Activated CD4-positive, alpha-beta T cell treated with anti-CD3 and anti-CD28 coated beads for 1 hour (primary cell): ENCODE results near the gene KCTD1.

ENCODE experiments used
- DNase-seq: peaks from one replicate; pipeline ENCODE4 v3.0.0-alpha.2; 2020

The KCTD1 gene

DNA sequence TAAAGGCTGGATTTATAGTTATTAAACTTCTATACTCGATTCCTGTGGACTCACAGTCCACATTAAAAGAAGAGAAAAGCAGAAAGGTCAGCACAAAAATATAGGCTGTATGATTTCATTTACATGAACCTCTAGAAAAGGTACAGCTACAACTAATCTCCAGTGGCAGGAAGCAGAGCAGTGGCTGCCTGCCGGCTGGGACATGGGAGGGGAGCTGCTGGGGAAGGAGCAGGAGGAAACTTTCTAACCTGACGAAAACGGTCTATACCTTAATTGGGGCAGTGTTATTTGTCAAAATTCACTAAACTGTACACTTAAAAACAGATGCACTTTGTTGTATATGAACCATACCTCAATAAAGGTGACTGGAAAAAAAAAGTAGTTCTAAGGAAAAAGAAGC lies 26.7 kb downstream of the KCTD1 start:
- no peak for DNase-seq

DNA sequence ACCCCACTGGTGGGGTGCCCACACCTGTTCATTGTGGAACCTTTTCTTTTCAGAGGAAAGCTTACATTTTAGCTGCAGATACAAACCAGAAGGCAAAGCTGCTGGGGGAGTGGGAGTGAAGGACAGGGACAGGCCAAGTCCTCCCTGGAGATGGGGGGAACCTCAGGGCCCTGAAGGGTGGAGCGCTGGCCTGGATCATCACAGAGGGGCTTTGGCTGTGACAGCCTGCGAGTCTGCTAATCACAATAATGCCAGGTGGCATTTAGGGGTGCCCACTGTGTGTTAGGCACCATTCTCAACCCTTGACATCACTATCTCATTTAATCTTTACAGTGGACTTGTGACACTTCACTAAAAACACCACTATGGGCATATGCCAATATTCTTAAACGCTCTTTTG lies 27.4 kb downstream of the KCTD1 start:
- no peak for DNase-seq

DNA sequence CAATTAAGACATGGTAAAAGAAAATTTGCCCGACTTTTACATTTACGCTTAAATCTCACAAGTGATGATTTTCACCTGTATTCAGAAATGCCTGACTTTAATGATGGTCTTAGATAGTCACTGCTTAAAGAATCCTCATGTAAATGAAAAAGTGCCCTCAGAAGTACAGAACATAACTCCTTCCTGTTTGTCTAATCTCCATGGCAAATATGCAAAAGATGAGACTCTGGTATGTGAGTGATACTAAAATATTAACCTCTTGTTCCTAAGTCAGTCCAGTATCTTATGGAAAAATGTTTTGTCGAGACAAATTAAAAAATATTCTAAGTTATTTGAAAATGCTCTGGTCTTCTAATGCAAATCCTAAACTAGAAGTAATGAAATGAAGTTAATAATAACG lies 29.2 kb downstream of the KCTD1 start:
- no peak for DNase-seq

DNA sequence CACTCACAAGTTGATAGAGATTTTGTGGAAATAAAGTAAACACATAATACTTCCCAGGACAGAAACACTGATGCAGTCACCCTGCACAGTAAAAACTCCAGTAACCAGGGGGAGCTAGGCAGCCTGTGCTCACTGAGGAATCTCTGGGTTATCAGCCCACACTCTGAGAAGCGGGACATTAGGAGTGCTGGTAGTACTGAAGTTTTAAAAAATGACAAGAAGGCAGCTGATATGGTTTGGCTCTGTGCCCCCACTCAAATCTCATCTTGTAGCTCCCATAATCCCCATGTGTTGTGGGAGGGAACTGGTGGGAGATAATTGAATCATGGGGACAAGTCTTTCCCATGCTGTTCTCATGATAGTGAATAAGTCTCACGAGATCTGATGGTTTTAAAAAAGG lies 31.4 kb downstream of the KCTD1 start:
- DNase-seq = no peak

DNA sequence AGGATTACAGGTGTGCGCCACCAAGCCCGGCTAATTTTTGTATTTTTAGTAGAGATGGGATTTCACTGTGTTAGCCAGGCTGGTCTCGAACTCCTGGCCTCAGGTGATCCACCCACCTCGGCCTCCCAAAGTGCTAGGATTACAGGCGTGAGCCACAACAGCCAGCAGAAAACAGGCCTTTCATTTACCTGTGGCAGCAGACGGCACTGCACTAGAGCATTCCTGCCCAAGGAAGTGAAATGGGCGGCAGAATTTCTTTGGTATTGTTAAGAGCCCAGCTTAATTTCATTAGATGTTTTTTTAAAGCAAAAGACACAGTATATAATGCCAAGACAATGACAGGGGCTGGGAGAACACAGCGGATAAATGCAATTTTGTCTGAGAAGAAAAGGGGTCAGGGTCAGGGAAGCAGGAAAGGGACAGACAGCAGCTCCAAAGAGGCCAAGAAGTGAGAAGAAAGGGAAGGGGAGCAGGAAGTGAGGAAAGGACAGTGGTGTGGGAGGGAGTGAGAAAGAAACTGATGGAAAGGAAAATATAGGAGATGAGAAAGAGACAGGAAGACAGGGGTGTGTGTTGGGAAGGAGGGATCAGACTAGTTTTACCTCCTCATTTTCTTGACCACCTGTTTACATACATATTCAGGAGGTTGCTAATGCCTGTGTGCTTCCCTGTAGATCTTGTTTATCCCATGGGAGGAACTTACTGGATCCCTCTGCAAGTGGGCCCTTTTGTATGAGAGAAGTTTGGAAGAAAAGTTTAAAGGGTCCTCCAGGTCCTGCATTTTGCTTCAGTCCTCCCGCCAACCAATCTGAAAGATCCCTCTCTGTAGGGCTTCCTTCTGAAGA lies 32.5 kb downstream of the KCTD1 start:
- no peak for DNase-seq

DNA sequence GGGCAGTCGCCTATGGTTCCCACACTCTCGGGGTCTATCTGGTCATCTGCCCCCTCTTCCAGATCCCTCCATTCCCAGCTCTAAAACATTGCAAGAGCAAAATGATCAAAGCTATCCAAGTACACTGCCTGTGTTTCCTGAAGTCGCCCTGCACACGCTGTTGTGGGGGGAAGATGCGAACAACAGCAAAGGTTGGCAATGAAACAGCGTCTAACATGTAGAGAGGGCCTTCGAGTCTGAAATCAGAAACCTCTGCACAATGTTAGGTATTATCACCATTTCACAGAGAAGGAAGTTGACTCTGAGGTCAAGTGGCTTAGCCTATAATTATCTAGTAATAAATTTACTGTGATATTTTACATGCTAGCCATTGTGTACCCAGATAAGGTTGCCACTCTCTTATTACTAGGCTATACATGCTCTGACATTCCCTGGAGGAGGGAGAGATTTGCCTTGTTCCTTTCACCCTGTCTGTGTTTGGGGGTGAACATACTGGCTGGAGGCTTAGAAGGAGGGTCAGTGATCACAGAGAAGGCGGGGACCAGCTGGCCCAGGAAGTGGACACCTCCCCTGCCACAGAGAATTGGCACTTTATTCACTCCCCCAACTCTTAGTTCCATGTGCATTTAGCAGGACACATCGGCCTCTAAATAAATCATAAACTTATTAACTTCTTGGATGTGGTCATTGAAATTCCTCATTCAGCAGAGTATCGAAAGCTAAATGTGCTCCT lies 36.8 kb downstream of the KCTD1 start:
- DNase-seq = no peak

DNA sequence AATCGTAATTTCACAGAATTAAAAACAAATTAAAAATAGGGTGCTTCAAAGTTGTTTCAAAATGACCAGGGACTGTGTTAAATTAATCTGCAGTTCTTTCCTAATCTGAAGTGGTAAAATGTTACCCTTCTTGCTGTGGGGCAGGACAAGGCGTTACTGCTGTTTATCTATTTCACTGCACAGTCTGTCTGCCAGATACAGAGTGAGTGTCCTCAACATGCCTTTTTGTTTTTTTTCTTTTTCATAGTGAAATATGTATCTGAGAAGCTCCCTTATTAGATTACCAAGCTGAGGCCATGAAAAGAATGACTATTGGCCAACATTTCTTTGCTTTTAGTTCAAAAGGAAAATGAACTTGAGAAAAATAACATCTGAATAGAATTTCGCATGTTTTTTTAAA lies 38.0 kb downstream of the KCTD1 start:
- DNase-seq = no peak

DNA sequence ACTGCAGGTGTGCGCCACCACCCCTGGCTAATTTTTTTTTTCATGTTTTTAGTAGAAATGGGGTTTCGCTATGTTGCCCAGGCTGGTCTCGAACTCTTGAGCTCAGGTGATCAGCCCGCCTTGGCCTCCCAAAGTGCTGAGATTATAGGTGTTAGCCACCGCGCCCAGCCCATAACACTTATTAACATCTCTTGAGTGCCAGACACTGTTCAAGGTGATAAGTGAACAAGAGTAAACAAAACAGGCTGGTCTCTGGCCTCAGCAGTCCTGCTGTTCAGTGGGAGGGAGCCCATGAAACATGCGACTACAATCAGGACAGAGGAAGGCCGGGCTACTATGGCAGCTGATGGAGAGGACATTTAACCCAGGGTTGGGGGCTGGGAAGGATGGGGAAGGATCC lies 42.3 kb downstream of the KCTD1 start:
- DNase-seq = no peak

DNA sequence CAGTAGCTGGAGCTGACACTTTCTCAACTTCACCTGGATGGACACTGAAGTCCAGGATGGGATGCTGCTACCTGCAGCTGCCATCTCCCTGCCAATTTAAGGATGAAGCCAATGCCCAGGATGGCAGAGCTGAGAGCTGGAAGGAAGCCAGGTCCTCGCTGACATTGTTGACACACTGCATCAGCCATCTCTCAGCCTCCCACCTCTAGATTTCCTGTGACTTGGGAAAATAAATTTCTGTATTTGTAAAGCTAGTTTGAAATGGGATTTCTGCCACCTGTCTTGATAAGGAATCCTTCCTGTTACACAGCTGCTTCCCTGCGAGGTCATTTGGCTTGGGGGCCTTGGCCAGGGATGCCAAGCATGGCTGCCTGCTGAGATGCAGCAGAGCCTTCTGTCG lies 43.5 kb downstream of the KCTD1 start:
- DNase-seq = no peak

DNA sequence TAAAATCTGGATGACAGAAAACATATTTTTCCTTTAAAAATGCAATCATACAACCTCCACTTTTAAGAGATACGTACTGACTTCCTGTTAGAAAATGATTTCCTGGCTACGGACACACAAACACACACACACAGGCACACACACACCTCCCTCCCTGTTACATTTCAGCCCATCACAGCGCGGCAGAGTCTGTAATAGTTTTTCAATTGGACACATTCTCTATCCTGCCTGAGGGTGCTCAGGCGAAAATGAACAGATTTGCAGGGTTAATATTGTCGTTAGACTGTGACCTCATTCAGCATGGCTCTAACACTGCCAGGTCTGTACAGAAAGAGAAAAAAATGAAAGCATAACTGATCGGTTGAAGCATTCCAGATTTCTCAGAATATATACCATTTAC lies 45.0 kb downstream of the KCTD1 start:
- no peak for DNase-seq

DNA sequence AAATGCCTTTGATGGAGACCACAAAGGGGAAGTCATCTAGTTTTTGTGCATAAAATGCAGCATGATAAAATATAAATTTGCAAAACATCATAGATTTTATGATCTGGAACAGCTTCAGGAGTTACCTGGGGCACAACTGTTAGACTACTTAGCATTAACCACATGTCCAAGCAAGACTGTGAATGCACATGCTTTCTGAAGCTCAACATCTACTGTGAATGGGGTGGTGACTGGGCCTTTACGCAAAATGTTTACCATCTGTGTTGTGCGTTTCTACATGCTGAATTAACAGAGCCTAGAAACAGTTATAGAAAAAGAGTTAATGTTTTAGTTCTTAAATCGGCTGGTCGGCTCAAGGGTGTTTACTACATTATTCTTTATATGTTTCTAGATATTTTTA lies 45.5 kb downstream of the KCTD1 start:
- no peak for DNase-seq

DNA sequence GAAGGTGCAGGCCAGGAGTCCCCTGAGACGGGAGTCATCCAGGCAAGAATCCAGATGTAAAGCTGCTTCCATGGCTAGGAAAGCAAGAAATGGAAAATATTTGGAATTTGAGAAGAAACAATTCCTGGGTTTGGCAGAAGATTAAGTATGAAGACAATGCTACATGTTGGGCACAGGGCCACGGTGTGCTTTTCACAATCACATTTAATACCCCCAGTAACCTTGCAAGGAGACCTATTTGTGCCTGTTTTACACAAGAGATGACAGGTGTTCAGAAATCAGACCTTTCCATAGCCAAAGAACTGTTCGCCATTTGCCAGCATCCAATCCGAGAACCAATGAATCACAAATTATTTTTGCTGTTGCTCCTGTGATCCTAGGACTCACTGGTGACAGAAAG lies 50.5 kb downstream of the KCTD1 start:
- DNase-seq = no peak

DNA sequence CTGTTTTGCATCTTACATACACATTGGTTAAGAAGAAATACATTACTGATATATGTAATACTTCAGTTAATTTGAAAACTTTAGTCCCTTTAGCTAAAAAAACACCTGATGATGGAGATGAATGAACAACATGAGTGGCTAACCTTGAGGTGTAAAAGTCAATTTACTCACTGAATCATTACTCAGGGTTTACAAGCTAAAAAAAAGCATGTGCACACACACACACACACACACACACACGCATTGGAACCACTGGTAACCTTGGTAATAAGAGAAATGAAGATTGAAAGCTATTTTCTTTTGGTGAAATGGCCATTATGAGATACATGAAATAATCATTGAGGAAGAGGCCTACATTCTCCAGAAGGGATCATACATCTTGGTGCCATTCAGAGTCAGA lies 51.8 kb downstream of the KCTD1 start:
- no peak for DNase-seq

DNA sequence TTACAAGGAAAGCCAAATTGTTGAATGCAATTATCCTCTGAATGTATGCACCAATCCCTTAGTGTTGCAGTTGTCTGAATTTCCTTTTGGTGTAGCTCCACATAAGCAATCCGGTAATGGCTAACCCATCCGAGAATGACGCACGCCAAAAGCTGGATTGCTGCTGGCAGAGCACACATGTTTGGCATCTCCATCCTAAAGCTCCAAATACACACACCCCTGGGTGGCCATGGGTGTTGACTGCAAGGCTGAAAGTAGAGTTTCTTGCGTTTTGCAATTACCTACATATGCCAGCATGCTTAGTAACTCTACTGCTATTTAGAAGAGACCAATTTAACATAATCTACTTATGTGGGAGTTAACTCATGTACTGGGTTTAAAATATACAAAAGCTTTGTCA lies 53.1 kb downstream of the KCTD1 start:
- DNase-seq = no peak

DNA sequence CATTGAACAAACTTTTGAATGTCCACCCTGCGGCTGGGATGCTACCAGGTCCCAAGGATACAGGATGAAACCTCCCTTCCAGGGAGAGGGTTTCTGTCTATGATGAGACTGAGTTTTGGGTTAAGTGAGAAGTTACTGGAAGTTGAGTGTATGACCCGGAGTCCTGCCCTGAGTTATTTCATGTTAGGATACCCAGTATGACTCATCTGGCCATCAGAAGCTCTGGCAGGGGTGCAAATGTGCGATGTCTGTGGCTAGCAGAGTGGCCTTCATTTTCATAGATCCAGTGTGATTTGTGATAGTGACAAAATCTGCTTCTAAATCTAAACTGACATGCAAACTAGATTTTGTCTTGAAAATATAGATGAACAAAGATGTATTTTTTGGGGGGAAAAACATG lies 55.3 kb downstream of the KCTD1 start:
- DNase-seq = no peak

DNA sequence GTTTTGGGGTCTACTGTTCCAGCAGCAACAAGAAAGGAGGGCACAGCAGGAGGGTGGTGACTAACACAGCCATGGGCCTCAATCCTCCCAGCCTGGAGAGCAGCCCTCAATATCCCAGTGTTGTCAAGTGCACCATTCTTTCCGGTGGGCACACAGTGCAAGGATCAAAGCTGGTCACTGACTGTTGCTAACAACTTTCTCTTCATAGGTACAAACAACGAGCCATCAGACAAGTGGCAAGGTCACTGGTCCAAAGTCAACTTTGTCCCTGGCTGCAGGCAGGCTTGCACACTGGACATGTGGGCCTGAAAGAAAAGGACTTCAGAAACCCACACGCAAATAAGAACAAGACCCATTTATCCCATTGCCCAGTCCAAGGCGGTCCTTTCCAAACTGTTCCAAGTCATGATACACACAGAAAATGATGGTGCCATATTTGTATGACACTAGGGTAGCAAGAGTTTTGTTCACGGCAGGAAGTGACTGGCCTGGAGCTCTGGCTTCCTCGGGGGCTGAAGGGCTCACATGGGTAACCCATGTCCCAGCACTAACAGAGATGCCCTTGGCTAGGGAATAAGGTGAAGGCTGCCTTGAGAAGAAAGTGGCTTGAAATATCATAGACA lies 57.0 kb downstream of the KCTD1 start:
- no peak for DNase-seq

DNA sequence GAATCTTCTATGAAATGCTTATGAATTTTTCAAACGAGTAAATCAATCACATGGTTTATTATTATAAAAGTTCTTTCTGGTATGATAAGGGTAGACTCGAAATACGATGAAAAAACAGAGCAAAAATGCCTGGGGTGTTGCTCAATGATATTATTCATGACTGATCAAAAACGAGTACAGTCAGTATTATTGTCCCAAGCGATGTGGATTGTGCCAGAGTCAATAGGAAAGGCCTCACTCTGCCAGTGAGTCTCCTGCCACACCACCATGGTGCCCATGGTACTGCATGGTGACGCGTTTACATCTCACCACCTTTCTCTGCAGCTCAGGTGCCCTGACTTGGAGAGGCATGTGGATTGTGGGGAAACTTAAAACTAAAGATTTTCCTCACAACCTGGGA lies 58.5 kb downstream of the KCTD1 start:
- no peak for DNase-seq

DNA sequence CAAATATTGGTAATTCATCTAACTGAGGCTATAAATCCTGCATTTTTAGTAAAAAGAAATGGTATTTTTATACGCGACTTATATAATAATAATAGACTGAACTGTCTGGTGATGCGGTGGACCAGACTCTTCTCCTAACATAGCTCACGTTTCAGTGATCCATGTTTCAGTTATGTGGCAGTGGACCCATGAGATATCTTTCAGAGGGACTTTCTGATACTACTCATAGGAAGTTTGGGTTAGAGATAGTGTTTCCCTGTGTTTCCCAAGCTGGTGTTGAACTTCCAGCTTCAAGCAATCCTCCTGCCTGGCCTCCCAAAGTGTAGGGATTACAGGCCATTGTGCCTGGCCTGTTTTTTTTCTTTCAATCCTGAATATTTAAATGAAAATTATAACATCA lies 59.2 kb downstream of the KCTD1 start:
- DNase-seq = no peak

DNA sequence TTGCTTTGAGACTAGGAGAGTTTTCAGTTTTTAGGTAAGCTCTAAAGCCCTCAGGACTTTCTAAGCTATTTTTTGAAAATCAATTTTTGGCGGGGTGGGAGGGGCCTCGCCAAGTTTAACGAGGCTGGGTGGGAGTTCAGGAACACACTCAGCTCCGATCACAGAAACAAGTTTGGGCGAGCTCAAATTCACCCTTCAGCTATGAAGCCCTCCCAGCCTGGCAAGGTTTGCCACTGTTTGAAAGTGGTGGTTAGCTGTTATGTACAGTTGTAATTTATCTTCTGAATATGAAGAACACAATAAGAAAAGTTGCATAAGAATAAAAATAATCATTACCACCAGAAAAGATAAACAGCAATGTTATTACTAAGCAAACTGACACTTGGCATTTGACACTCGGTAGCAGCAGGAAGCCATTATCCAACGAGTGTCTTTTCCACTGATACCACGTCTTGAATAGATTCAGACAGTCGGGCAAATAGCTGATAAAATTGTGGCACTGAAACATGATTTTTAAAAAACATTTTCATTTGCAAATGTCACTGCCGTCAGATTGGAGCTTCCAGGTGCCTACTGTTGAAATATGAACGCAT lies 59.8 kb downstream of the KCTD1 start:
- DNase-seq = no peak

DNA sequence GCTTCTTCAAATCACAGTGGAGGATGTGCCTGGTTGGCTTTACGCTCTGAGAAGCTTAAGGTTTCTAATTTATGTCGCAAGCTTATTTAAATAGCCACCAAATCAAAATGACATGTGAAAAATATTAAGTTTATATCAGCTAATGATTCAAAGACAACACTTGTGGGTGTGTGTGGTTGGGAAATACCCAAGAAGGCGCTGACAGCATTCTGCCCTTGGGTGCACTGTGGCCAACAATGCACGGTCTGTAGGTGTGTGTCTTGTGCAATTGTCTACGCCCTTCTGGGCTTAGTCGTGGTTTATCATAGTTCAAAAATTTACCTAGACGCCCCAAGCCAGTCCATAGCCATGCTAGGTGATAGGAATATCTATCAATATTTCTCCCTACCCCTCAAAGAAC lies 60.9 kb downstream of the KCTD1 start:
- no peak for DNase-seq

DNA sequence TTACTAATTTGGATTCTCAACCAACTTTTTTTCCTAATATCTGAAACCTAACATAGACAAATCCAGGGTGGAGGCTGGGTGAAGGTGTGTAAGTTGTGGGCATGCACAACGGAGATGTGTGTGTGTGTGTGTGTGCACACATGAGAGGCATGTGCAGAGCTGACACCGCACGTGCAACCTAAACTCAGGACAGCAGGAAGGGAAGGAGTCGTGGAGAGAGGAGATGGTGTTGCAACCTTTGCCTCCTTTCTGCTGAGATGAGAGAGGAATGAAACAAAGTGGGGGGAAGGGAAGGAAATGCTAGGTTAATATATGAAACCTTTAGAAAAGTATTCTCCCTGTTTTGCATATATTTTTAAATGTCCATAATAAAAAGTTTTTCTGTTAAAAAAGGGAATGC lies 64.7 kb downstream of the KCTD1 start:
- DNase-seq = no peak

DNA sequence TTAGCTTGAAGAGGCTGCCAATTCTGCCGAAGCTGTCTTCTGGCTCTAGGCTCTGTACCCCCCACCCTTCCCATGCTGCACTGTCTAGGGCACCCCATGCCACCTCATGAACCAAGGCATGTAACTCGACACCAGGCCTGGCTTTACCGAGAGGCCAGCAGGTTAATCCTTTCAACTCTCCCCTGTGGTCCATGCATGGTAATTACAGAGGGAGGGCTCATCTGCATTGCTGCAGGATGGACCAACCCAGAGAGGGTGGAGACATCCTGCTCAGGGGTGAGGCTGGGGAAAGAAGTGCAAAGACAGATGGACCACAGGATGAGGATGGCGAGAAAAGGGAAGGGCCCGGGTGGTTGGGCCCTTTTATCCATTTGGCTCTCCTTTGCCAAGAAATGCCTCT lies 65.8 kb downstream of the KCTD1 start:
- no peak for DNase-seq

DNA sequence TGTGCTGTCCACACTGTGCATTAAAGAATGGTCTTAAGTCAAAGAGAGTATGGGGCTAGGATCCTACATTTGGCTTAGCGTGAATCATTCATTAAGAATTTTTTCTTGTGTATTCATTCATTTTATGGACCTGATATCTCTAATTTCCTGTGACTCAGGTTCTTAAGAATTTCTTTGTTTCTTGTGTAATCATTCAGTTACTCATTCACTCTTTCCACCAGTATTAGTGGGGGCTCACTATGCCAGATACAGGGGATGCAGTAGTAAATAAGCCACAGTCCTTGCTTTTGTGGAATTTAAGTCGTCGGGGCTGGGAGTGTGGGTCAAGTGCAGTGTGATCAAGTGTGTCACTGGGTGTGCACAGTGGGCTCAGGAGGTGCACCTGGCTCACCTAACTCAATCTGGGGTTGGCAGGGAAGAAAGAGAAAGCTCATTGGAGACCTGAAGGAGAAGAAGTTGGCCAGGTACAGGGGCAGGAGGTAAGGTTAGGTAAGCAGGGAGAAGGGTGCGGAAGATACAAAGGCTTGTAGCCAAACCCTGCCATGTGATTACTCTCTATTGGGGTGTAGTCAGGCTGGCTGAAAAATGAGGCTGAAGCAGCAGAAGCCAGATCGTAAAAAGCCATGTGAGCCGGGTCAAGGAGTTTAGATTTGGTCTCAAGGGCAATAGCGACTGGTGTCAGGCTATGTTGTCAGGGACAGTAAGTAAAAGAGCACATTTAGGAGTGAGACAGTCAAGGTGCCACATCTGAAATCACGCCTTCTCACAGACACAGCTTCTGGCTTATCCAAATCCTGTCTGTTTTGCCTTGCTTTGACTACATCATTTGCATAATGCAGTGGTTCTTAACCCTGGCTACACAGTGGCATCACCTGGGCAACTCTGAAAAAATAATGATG lies 67.2 kb downstream of the KCTD1 start:
- no peak for DNase-seq
